Choroid plexus epithelial cell (primary cell): ENCODE data around the gene CARD11.

Experiments used
- DNase-seq: peaks from one replicate; pipeline ENCODE4 v3.0.0-alpha.2; 2010; ENCODE audit warnings: low read depth
- H3K4me3 ChIP-seq: 2 replicates; pipeline ENCODE4 v1.5.1; 2011; ENCODE audit warnings: low read depth, mild to moderate bottlenecking, control low read depth, low read length, moderate library complexity
- TF ChIP-seq, protein P1 (sequence below): conservative IDR thresholded peaks from 2 replicates; pipeline ENCODE4 v1.5.1; 2011; ENCODE audit warnings: low read depth, mild to moderate bottlenecking, control low read depth, inconsistent platforms, low read length, moderate library complexity

Gene CARD11

GRCh38 chr7:2873686-2874551 is 169.7 kb downstream of the CARD11 start:
- peak; percentile 95 for DNase-seq
- TF ChIP-seq, protein P1, sequence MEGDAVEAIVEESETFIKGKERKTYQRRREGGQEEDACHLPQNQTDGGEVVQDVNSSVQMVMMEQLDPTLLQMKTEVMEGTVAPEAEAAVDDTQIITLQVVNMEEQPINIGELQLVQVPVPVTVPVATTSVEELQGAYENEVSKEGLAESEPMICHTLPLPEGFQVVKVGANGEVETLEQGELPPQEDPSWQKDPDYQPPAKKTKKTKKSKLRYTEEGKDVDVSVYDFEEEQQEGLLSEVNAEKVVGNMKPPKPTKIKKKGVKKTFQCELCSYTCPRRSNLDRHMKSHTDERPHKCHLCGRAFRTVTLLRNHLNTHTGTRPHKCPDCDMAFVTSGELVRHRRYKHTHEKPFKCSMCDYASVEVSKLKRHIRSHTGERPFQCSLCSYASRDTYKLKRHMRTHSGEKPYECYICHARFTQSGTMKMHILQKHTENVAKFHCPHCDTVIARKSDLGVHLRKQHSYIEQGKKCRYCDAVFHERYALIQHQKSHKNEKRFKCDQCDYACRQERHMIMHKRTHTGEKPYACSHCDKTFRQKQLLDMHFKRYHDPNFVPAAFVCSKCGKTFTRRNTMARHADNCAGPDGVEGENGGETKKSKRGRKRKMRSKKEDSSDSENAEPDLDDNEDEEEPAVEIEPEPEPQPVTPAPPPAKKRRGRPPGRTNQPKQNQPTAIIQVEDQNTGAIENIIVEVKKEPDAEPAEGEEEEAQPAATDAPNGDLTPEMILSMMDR: no peak

GRCh38 chr7:2873146-2873545 is 170.5 kb downstream of the CARD11 start:
- TF ChIP-seq, protein P1: no peak
- H3K4me3 ChIP-seq: no peak overlapping the region
- no peak for DNase-seq

More at GRCh38 chr7:2873686-2874551, 169.7 kb downstream of the CARD11 start:
- H3K4me3 ChIP-seq: no peak overlapping the region

DNA sequence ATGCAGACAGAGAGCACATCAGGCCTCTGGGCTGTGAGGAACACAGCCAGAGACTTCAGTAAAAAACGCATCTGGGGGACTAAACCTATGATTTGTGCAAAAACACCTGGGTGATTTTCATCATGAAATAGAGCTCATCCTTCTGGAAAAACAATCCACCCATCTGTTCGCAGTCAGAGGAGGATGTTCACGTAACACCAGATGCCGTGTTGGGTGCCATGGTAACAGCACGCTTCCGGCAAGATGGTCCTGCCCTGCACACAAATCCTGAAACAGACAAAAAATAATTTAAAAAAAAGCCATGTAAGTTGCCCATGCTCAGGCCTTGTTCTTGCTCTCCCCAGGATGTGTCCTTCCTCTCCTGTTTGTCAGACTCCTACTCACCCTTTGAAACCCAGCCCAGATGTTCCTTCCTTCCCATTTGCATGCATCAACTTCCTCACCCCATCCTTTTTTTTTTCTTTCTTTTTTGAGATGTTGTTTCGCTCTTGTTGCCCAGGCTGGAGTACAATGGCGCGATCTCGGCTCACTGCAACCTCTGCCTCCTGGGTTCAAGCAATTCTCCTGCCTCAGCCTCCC is 171.3 kb downstream of the CARD11 start:
- H3K4me3 ChIP-seq: no peak overlapping the region
- no peak for DNase-seq
- TF ChIP-seq, protein P1: no peak

DNA sequence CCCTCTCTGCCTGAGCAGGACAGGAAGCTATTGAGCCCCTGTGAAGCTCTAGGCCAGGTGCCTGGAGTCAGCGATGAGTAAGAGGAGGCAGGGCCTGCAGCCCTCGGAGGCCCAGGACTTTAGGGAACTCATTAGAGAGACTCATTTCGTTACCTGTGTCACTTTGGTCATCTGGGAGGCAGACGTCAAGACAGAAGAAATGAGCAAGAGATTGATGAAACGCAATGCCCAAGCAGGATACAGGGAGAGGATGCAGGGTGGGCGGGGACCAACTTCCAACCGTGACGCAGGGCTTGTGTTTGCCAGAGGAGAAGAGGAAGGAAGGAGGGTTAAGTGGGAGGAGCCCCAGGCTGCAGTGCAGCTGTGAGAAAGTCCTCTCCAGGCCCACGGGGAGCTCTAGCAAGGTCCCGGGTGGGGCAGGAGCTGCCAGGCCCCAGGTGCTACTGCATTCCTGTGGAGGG is 173.2 kb downstream of the CARD11 start:
- peak; percentile 73 for DNase-seq
- TF ChIP-seq, protein P1: no peak
- H3K4me3 ChIP-seq: no peak overlapping the region

DNA sequence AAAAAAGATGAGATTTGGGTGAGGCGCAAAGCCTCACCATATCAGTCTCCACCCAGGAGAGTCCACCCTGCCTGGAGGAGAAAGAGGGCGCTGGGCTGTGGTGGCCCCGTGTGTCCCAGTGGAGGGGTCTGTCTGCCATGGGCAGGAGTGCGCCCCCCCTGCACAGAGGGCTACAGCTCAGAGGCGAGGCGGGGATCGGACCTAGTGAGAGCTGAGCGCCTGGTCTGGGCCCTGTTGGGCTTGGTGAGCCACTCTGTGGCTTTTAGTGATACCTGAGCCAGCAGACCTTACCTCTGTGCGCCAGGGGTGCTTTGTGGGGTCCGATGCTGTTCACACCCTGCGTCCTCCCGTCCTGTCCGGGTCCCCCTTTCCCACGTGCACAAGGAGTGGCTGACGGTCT is 173.7 kb downstream of the CARD11 start:
- no peak for DNase-seq
- TF ChIP-seq, protein P1: no peak
- no peak overlapping the region for H3K4me3 ChIP-seq

GRCh38 chr7:2866601-2867000 is 177.1 kb downstream of the CARD11 start:
- DNase-seq: no peak
- no peak overlapping the region for H3K4me3 ChIP-seq
- TF ChIP-seq, protein P1: no peak
